ENCODE data around the gene CCT5. TPM values are rescaled to one million over a fixed set of nuclear protein-coding genes. Genes with fewer than 3 reads are reported as not detected.
"Not testable (repeated sequence)": the region's sequence is repeated elsewhere in the genome, so short reads cannot be mapped to it uniquely, and the experiment has no call there.

Gene CCT5
- total RNA-seq, 1 experiment from 2014 or later, result 405 TPM

- Histone ChIP-seq H3K27me3 (no peaks in the 10 kb centered on the region), H3K36me3 (peaks cover 75% of the 10 kb centered on the region)
Observed at GRCh38 chr5:10259899-10260298, 9.8 kb downstream of the CCT5 start.

GRCh38 chr5:10261065-10261464 lies 11.0 kb downstream of the CCT5 start:
- H3K4me3 ChIP-seq, result no peak overlapping the region
- no peak for DNase-seq
- no peak overlapping the region for H3K27ac ChIP-seq
- H3K27me3 ChIP-seq, result no peaks in the 10 kb centered on the region
- H3K9me3 ChIP-seq (replicated peaks), result no peaks in the 10 kb centered on the region
- no peaks in the 10 kb centered on the region for H3K4me1 ChIP-seq
- peaks cover 64% of the 10 kb centered on the region for H3K36me3 ChIP-seq

More at GRCh38 chr5:10259899-10260298, 9.8 kb downstream of the CCT5 start:
- no peaks in the 10 kb centered on the region for H3K4me1 ChIP-seq
- no peaks in the 10 kb centered on the region for H3K9me3 ChIP-seq (replicated peaks)
- no peak overlapping the region for H3K27ac ChIP-seq
- H3K4me3 ChIP-seq, result no peak overlapping the region
- no peak for DNase-seq

- no peak overlapping the region for H3K27ac ChIP-seq
- no peaks in the 10 kb centered on the region for H3K4me1 ChIP-seq
- no peaks in the 10 kb centered on the region for H3K27me3 ChIP-seq
- H3K9me3 ChIP-seq (replicated peaks), result no peaks in the 10 kb centered on the region
- H3K36me3 ChIP-seq, result peaks cover 55% of the 10 kb centered on the region
- no peak overlapping the region for H3K4me3 ChIP-seq
- peak in 1 of 2 experiments; percentile 17 for DNase-seq
Observed at GRCh38 chr5:10262121-10262774, 12.2 kb downstream of the CCT5 start.

GRCh38 chr5:10262995-10263394 lies 12.9 kb downstream of the CCT5 start:
- no peaks in the 10 kb centered on the region for H3K9me3 ChIP-seq (replicated peaks)
- no peak overlapping the region for H3K4me3 ChIP-seq
- no peak overlapping the region for H3K27ac ChIP-seq
- H3K4me1 ChIP-seq, result no peaks in the 10 kb centered on the region
- H3K27me3 ChIP-seq, result no peaks in the 10 kb centered on the region
- no peak for DNase-seq
- H3K36me3 ChIP-seq, result peaks cover 47% of the 10 kb centered on the region

- no peaks in the 10 kb centered on the region for H3K9me3 ChIP-seq (replicated peaks)
- no peak overlapping the region for H3K27ac ChIP-seq
- no peak for DNase-seq
- H3K4me3 ChIP-seq, result no peak overlapping the region
- H3K4me1 ChIP-seq, result no peaks in the 10 kb centered on the region
- peaks cover 34% of the 10 kb centered on the region for H3K36me3 ChIP-seq
- no peaks in the 10 kb centered on the region for H3K27me3 ChIP-seq
Observed at GRCh38 chr5:10264604-10265003, 14.5 kb downstream of the CCT5 start.

GRCh38 chr5:10265245-10266109 lies 15.4 kb downstream of the CCT5 start:
- H3K4me1 ChIP-seq, result no peaks in the 10 kb centered on the region
- H3K36me3 ChIP-seq, result peaks cover 29% of the 10 kb centered on the region
- no peaks in the 10 kb centered on the region for H3K9me3 ChIP-seq (replicated peaks)
- DNase-seq, result no peak
- no peak overlapping the region for H3K27ac ChIP-seq
- H3K4me3 ChIP-seq, result no peak overlapping the region
- H3K27me3 ChIP-seq, result no peaks in the 10 kb centered on the region

- no peak overlapping the region for H3K4me3 ChIP-seq
- no peaks in the 10 kb centered on the region for H3K9me3 ChIP-seq (replicated peaks)
- peaks cover 26% of the 10 kb centered on the region for H3K36me3 ChIP-seq
- no peaks in the 10 kb centered on the region for H3K4me1 ChIP-seq
- no peak for DNase-seq
- no peak overlapping the region for H3K27ac ChIP-seq
- no peaks in the 10 kb centered on the region for H3K27me3 ChIP-seq
Observed at GRCh38 chr5:10266137-10266536, 16.1 kb downstream of the CCT5 start.

- no peaks in the 10 kb centered on the region for H3K27me3 ChIP-seq
- peaks cover 23% of the 10 kb centered on the region for H3K36me3 ChIP-seq
- H3K9me3 ChIP-seq (replicated peaks), result no peaks in the 10 kb centered on the region
- no peak overlapping the region for H3K4me3 ChIP-seq
- no peak for DNase-seq
- no peaks in the 10 kb centered on the region for H3K4me1 ChIP-seq
- no peak overlapping the region for H3K27ac ChIP-seq
Observed at GRCh38 chr5:10266839-10267238, 16.8 kb downstream of the CCT5 start.

GRCh38 chr5:10268100-10268499 lies 18.0 kb downstream of the CCT5 start:
- Histone ChIP-seq H3K27me3 (no peaks in the 10 kb centered on the region), H3K36me3 (peaks cover 11% of the 10 kb centered on the region)
- no peak for DNase-seq

GRCh38 chr5:10272053-10272874 lies 22.2 kb downstream of the CCT5 start:
- Histone ChIP-seq H3K9me3 (replicated peaks) (no peaks in the 10 kb centered on the region), H3K27ac (no peak overlapping the region), H3K4me1 (no peaks in the 10 kb centered on the region), H3K27me3 (no peaks in the 10 kb centered on the region), H3K36me3 (no peaks in the 10 kb centered on the region), H3K4me3 (no peak overlapping the region)
- DNase-seq, result no peak

More at GRCh38 chr5:10268100-10268499, 18.0 kb downstream of the CCT5 start:
- H3K9me3 ChIP-seq (replicated peaks), result no peaks in the 10 kb centered on the region
- H3K4me3 ChIP-seq, result no peak overlapping the region
- no peak overlapping the region for H3K27ac ChIP-seq
- H3K4me1 ChIP-seq, result no peaks in the 10 kb centered on the region

GRCh38 chr5:10272875-10273209 lies 22.8 kb downstream of the CCT5 start:
- not testable (repeated sequence) for H3K4me1 ChIP-seq; H3K9me3 ChIP-seq (replicated peaks); H3K27ac ChIP-seq; DNase-seq; H3K4me3 ChIP-seq; H3K36me3 ChIP-seq; H3K27me3 ChIP-seq

- H3K36me3 ChIP-seq, result no peaks in the 10 kb centered on the region
- DNase-seq, result no peak
- H3K4me1 ChIP-seq, result no peaks in the 10 kb centered on the region
- H3K4me3 ChIP-seq, result no peak overlapping the region
- no peak overlapping the region for H3K27ac ChIP-seq
- H3K27me3 ChIP-seq, result no peaks in the 10 kb centered on the region
- H3K9me3 ChIP-seq (replicated peaks), result no peaks in the 10 kb centered on the region
Observed at GRCh38 chr5:10275460-10275859, 25.4 kb downstream of the CCT5 start.

- DNase-seq, result peak in 1 of 2 experiments; percentile 15
- no peaks in the 10 kb centered on the region for H3K9me3 ChIP-seq (replicated peaks)
- no peaks in the 10 kb centered on the region for H3K36me3 ChIP-seq
- no peak overlapping the region for H3K4me3 ChIP-seq
- H3K27me3 ChIP-seq, result no peaks in the 10 kb centered on the region
- no peaks in the 10 kb centered on the region for H3K4me1 ChIP-seq
- no peak overlapping the region for H3K27ac ChIP-seq
Observed at GRCh38 chr5:10275991-10276390, 25.9 kb downstream of the CCT5 start.

GRCh38 chr5:10276691-10277090 lies 26.6 kb downstream of the CCT5 start:
- Histone ChIP-seq H3K27ac (no peak overlapping the region), H3K27me3 (no peaks in the 10 kb centered on the region), H3K4me1 (no peaks in the 10 kb centered on the region), H3K9me3 (replicated peaks) (no peaks in the 10 kb centered on the region), H3K36me3 (no peaks in the 10 kb centered on the region), H3K4me3 (no peak overlapping the region)
- no peak for DNase-seq

Data from SJCRH30 (cell line).